ENCODE data around the gene PSG5.
A peak's percentile ranks its signal among the peaks of the same experiment; 100 is the strongest.
"Not testable (repeated sequence)": the region's sequence is repeated elsewhere in the genome, so short reads cannot be mapped to it uniquely, and the experiment has no call there.

DNA sequence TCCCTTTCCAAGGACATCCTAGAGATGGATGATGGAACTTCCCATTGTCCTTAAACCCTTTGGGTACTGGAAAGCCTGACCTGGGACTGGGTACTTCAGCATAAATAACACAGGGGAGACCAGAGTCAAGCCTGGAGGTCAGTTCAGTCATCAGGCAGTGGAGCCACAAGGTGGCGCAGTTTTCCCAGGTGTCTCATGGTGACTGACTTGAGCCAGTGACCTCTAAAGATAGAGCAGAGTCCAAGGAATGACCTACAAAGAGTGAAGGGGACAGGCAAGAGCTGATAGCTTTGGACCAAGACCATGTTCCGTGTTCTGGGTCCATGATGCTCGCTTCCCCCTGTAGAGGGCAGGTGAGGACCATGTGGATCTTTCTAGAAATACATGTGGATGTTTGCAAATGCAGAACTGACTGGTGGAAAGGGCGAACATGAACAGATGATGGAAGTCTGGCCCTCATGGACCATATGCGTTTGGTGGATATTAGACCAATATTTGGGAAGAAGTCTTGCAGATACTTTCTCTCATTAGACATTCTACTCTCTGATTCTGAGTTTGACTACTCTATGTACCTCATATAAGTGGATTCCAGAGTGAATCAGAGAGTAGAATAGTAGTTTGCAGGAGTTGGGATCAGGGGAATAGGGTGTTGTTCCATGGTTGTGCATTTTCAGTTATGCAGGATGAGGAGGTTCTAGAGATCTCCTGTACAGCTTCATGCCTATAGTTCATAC, 12.5 kb upstream of the PSG5 start:
- TF ChIP-seq EZH2 (IDR thresholded peaks at IDR 0.05; ENCODE audit: borderline replicate concordance, low read depth, low read length, poor library complexity, severe bottlenecking), result not testable (repeated sequence)
- TF ChIP-seq, protein P1, sequence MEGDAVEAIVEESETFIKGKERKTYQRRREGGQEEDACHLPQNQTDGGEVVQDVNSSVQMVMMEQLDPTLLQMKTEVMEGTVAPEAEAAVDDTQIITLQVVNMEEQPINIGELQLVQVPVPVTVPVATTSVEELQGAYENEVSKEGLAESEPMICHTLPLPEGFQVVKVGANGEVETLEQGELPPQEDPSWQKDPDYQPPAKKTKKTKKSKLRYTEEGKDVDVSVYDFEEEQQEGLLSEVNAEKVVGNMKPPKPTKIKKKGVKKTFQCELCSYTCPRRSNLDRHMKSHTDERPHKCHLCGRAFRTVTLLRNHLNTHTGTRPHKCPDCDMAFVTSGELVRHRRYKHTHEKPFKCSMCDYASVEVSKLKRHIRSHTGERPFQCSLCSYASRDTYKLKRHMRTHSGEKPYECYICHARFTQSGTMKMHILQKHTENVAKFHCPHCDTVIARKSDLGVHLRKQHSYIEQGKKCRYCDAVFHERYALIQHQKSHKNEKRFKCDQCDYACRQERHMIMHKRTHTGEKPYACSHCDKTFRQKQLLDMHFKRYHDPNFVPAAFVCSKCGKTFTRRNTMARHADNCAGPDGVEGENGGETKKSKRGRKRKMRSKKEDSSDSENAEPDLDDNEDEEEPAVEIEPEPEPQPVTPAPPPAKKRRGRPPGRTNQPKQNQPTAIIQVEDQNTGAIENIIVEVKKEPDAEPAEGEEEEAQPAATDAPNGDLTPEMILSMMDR (conservative IDR thresholded peaks at IDR 0.05; ENCODE audit: low read depth, low read length), result peak; percentile 36; the same call in 1 of the 2 replicates
